Parietal lobe (tissue), 1 donor: ENCODE measurements around the gene SMIM38. TPM values are rescaled to one million over a fixed set of nuclear protein-coding genes. Genes with fewer than 3 reads are reported as not detected.

ENCODE experiments used
- total RNA-seq: library from RNA; depleted of rRNA; stranded (reverse); fragments of >200 nt; gene quantifications from one replicate; pipeline ENCODE4 v1.2.3, GENCODE V29; 2014

SMIM38 gene
- total RNA-seq = 4.1 TPM

DNA sequence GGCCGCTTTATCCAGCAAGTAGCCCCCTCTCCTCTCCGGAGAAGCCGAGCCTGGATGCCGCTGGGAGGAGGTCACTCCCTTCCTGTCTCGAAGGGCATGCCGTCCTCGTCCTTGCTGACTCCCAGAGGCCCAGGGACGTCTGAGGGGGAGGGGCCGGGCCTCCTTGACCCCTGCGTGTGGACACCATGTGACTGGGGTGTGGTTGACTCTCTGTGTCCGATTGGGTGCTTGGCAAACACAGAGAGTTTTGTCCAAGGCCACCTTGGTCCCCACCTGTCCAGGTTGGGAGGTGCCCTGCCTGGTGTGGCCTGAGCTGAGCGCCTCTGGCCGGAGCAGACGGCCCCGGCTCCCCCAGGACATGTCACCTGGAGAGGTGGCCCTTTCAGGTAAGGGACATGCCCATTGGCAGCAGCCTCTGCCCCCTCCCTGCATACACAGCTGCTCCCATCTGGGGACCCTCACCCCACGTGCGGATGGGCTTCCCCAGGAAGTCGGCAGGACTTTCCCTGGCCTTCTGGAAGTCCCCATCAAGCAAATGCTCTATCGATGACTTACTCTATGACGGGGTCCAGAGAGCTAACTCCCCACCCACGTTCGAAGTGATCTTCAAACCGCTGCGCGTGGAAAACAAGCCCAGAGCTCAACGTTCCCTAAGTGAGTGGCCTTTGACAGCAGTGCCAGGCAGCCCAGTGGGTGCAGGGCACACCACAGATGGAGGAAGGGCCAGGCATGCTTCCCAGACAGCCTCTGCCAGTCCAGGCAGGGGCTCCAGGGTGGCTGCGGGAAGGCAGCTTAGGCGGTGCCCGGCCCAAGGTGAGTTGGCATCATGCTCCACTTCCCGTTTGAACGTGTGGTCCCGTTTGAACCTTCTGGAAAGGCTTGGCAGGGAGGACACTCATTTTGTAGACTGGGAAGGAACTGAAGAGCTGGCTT is at the start of gene SMIM38:
SMIM38 (plus strand) TSS at position 634 of the 933 bp plus-strand sequence. CDS start 1,912 bp downstream, outside the sequence.

Other genes starting within 250 kb of the SMIM38 start
- gene MRGPRD, start 174.9 kb upstream of the SMIM38 start, total RNA-seq = not detected
- not detected for gene MRGPRF, start 142.7 kb upstream of the SMIM38 start, total RNA-seq
- gene TPCN2, start 107.0 kb upstream of the SMIM38 start, total RNA-seq = 21.9 TPM
- not detected for gene MYEOV, start 138.2 kb downstream of the SMIM38 start, total RNA-seq